Measurements from ENCODE around the gene RGS2. TPM values are rescaled to one million over a fixed set of nuclear protein-coding genes. Genes with fewer than 3 reads are reported as not detected.

Gene RGS2
- total RNA-seq, 1 experiment from 2014 or later: 0.50 TPM

DNA sequence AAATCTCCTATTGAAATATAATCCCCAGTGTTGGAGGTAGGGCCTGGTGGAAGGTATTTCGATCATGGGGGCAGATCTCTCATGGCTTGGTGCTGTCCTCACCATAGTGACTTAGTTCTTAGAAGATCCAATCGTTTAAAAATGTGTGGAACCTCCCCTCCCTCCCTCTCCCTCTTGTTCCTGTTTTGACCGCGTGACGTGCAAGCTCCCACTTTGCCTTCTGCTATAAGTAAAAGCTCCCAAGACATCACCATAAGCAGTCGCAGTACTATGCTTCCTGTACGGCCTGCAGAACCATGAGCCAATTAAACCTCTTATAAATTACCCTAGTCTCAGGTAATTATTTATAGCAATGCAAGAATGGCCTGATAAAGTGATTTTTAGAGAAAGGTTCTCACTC, 10.9 kb upstream of the RGS2 start:
- POLR2A ChIA-PET (ENCODE audit: unreplicated experiment): no interaction called here

DNA sequence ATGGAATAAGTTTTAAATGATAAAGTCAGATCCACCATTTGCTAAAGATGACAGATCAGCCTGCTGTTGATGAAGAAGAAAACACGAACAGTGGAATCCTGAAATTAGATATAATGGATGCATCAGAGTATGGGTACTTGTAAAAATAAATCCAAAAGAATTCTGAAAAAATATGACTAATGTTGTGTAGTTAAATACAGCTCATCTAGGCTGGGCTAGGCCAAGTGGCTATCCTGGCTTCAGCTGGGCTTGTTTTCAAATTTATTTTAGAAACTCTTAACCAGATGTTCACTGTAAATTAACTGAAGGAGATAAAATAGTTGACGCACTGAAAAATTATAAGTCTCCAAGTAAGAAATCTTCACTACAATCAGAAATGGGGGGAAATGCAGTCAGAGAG, 7.4 kb upstream of the RGS2 start:
- no peak overlapping the region for H3K27ac ChIP-seq
- intact Hi-C loops (cut with micrococcal nuclease; ENCODE audit: unreplicated experiment): loop anchor here (10.0 kb wide), 1 partner anchor 187 kb away; no protein-coding TSS in a partner anchor
- no peak overlapping the region for H3K4me2 ChIP-seq
- H3K4me1 ChIP-seq (replicated peaks; ENCODE audit: insufficient read depth): no peaks in the 10 kb centered on the region; the same call in 1 of the 2 replicates
- DNase-seq: no peak
- TF ChIP-seq, protein P1, sequence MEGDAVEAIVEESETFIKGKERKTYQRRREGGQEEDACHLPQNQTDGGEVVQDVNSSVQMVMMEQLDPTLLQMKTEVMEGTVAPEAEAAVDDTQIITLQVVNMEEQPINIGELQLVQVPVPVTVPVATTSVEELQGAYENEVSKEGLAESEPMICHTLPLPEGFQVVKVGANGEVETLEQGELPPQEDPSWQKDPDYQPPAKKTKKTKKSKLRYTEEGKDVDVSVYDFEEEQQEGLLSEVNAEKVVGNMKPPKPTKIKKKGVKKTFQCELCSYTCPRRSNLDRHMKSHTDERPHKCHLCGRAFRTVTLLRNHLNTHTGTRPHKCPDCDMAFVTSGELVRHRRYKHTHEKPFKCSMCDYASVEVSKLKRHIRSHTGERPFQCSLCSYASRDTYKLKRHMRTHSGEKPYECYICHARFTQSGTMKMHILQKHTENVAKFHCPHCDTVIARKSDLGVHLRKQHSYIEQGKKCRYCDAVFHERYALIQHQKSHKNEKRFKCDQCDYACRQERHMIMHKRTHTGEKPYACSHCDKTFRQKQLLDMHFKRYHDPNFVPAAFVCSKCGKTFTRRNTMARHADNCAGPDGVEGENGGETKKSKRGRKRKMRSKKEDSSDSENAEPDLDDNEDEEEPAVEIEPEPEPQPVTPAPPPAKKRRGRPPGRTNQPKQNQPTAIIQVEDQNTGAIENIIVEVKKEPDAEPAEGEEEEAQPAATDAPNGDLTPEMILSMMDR (conservative IDR thresholded peaks at IDR 0.05): no peak
- TF ChIP-seq EZH2 (IDR thresholded peaks at IDR 0.05; ENCODE audit: low read depth): no peak
- no TSS peak for BruUV-seq (replicated peaks)
- no peaks in the 10 kb centered on the region for H3F3A ChIP-seq (ENCODE audit: insufficient read depth, low read depth)
- H2AFZ ChIP-seq: no peak overlapping the region
- H3K4me3 ChIP-seq: no peak overlapping the region
- no peaks in the 10 kb centered on the region for H3K27me3 ChIP-seq (ENCODE audit: insufficient read depth, low read depth)
- H3K36me3 ChIP-seq (ENCODE audit: low read depth): no peaks in the 10 kb centered on the region
- H3K9me2 ChIP-seq (ENCODE audit: insufficient read depth): no peaks in the 10 kb centered on the region
- ChIA-PET POLR2A (ENCODE audit: unreplicated experiment) (no interaction called here), CTCF (no interaction called here)
- no peaks in the 10 kb centered on the region for H4K20me1 ChIP-seq (ENCODE audit: insufficient read depth)
- H3K79me2 ChIP-seq (ENCODE audit: low read depth): no peaks in the 10 kb centered on the region
- no peaks in the 10 kb centered on the region for H3K9me3 ChIP-seq (ENCODE audit: insufficient read depth, low read depth)

More for the DNA sequence above, 10.9 kb upstream of the RGS2 start:
- H3F3A ChIP-seq (ENCODE audit: insufficient read depth, low read depth): no peaks in the 10 kb centered on the region
- no peak for DNase-seq
- H3K27me3 ChIP-seq (ENCODE audit: insufficient read depth, low read depth): no peaks in the 10 kb centered on the region
- no peaks in the 10 kb centered on the region for H3K4me1 ChIP-seq (replicated peaks; ENCODE audit: insufficient read depth)
- TF ChIP-seq, protein P1 (conservative IDR thresholded peaks at IDR 0.05): no peak
- no peak for TF ChIP-seq EZH2 (IDR thresholded peaks at IDR 0.05; ENCODE audit: low read depth)
- H3K27ac ChIP-seq: no peak overlapping the region
- no peaks in the 10 kb centered on the region for H4K20me1 ChIP-seq (ENCODE audit: insufficient read depth)
- H3K36me3 ChIP-seq (ENCODE audit: low read depth): no peaks in the 10 kb centered on the region
- H3K9me2 ChIP-seq (ENCODE audit: insufficient read depth): no peaks in the 10 kb centered on the region
- no peak overlapping the region for H2AFZ ChIP-seq
- intact Hi-C loops (cut with micrococcal nuclease; ENCODE audit: unreplicated experiment): no loop called here
- BruUV-seq (replicated peaks): no TSS peak
- H3K9me3 ChIP-seq (ENCODE audit: insufficient read depth, low read depth): no peaks in the 10 kb centered on the region
- CTCF ChIA-PET: no interaction called here
- H3K4me2 ChIP-seq: no peak overlapping the region
- no peak overlapping the region for H3K4me3 ChIP-seq
- no peaks in the 10 kb centered on the region for H3K79me2 ChIP-seq (ENCODE audit: low read depth)

DNA sequence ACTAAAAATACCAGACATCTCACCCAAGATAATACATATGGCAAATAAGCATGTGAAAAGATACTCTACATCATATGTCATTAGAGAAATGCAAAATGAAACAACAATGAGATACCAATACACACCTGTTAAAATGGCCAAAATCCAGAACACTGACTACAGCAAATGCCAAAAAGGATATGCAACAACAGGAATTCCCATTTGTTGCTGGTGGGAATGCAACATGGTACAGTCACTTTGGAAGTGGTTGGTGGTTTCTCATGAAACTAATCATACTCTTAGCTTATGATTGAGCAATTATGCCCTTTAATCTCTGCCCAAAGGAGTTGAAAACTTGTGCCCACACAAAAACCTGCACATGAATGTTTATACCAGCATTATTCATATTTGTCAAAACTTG, 6.4 kb upstream of the RGS2 start:
- Histone ChIP-seq H3K4me2 (no peak overlapping the region), H3K36me3 (ENCODE audit: low read depth) (no peaks in the 10 kb centered on the region), H3K9me3 (ENCODE audit: insufficient read depth, low read depth) (no peaks in the 10 kb centered on the region), H3K4me1 (replicated peaks; ENCODE audit: insufficient read depth) (peaks cover 3% of the 10 kb centered on the region; the same call in 1 of the 2 replicates), H4K20me1 (ENCODE audit: insufficient read depth) (no peaks in the 10 kb centered on the region), H3K79me2 (ENCODE audit: low read depth) (no peaks in the 10 kb centered on the region), H3K4me3 (no peak overlapping the region), H2AFZ (no peak overlapping the region), H3K27ac (no peak overlapping the region), H3F3A (ENCODE audit: insufficient read depth, low read depth) (no peaks in the 10 kb centered on the region), H3K9me2 (ENCODE audit: insufficient read depth) (no peaks in the 10 kb centered on the region), H3K27me3 (ENCODE audit: insufficient read depth, low read depth) (no peaks in the 10 kb centered on the region)
- BruUV-seq (replicated peaks): no TSS peak
- TF ChIP-seq, protein P1 (conservative IDR thresholded peaks at IDR 0.05): no peak
- TF ChIP-seq EZH2 (IDR thresholded peaks at IDR 0.05; ENCODE audit: low read depth): no peak
- intact Hi-C loops (cut with micrococcal nuclease; ENCODE audit: unreplicated experiment): loop anchor here (10.0 kb wide), 1 partner anchor 188 kb away; no protein-coding TSS in a partner anchor
- POLR2A ChIA-PET (ENCODE audit: unreplicated experiment): no interaction called here
- no peak for DNase-seq
- CTCF ChIA-PET: no interaction called here
